NCI-H1105 (cell line): ENCODE measurements around the gene OR2L8.
"Not testable (repeated sequence)": the region's sequence is repeated elsewhere in the genome, so short reads cannot be mapped to it uniquely, and the experiment has no call there.

ENCODE experiments used
- DNase-seq: peaks from one replicate; lab custom pipeline; 2025; lab: John Stamatoyannopoulos, UW

The OR2L8 gene, protein sequence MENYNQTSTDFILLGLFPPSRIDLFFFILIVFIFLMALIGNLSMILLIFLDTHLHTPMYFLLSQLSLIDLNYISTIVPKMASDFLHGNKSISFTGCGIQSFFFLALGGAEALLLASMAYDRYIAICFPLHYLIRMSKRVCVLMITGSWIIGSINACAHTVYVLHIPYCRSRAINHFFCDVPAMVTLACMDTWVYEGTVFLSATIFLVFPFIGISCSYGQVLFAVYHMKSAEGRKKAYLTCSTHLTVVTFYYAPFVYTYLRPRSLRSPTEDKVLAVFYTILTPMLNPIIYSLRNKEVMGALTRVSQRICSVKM

DNA sequence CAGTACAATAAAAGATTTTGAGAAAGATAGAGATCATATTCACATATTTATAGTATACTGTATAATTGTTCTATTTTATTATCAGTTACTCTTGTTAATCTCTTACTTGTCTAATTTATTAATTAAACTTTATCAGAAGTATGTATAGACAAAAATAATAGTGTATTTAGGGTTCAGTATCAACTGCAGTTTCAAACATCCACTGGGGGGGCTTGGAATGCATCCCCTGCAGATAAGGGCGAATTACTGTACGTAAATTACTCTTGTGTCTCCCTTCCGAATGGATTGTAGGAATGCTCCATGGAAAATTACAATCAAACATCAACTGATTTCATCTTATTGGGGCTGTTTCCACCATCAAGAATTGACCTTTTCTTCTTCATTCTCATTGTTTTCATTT is at the start of gene OR2L8:
Gene OR2L8, plus strand, starts transcription at position 301 of the 400 bp plus-strand sequence. Its CDS starts 0 bp downstream, at position 301.
- no peak for DNase-seq

DNA sequence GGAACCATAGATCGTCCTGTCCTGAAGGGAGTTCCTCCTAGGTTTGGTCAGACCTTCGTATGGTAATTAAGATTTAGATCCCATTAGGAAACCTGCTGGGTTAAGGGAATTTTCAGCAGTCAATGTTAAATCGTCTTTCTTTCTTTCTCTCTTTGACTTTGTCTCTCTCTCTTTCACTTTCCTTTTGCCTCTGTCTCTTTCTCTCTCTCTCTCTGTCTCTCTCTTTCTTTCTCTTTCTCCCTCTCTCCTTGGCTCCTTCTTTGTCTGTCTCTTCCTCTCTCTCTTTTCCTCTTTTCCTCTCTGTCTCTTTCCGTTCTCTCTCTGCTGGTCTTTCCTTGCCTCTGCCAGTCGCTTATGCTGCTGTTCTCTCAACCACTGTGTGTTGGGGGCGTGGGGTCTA is 44.5 kb upstream of the OR2L8 start:
- no peak for DNase-seq

DNA sequence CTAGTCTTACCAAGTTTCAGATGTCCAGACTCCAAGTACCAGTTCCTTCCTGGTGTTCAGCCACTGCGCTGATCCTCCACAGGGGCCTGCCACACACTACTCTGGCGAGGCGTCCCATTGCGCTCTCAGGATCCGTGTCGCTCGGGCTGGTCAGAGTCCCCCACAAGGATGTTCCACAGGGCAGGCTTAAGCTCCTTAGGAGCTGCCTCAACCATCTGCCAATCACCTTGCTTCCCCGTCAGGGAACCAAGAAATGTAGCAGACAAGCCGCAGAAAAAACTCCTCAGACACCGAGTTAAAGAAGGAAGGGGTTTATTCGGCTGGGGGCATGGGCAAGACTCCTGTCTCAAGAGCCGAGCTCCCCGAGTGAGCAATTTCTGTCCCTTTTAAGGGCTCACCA is 43.5 kb upstream of the OR2L8 start:
- no peak for DNase-seq

DNA sequence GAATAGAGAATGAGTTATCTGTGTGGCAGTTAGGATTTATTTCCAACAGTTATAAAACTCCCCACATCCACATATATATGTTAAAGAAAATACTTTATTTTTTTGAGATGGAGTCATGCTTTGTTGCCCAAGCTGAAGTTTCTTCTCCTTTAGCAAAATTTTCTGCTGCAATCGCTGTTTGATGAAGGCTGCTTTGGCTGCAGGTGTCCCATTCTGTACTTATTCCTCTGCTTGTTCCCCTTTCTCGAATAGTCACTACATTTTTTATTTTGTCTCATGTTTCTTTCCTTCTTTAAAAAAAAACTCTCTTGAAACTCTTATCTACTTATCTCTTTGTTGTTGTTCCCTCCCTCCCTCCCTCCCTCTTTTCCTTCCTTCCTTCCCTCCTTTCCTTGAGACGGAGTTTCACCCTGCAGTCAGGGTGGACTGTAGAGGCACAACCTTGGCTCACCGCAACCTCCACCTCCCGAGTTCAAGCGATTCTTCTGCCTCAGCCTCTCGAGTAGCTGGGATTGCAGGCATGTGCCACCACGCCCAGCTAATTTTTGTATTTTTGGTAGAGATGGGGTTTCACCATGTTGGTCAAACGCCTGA is 42.7 kb upstream of the OR2L8 start:
- no peak for DNase-seq

DNA sequence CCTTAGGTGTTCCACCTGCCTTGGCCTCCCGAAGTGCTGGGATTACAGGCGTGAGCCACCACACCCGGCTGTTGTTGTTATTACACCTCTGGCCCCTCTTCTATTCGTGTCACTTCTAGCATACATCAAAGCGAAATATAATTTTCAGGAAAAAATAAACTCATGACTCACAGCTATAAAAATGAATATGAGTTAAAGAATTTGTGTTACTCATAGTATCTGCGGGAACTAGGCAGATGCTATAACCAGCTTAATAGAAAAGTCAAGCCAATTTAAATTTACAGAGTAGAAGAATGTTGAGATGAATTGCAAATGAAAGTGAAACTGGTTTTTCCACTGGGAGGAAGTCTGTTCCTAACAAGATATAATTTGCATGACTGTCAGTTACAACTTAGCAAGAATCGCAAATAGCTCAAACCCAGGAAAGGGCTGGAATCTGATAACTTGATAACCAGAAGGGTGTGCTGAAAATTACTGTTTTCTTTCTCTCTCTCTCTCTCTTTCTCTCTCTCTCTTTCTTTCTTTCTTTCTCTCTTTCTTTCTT is 42.1 kb upstream of the OR2L8 start:
- no peak for DNase-seq

DNA sequence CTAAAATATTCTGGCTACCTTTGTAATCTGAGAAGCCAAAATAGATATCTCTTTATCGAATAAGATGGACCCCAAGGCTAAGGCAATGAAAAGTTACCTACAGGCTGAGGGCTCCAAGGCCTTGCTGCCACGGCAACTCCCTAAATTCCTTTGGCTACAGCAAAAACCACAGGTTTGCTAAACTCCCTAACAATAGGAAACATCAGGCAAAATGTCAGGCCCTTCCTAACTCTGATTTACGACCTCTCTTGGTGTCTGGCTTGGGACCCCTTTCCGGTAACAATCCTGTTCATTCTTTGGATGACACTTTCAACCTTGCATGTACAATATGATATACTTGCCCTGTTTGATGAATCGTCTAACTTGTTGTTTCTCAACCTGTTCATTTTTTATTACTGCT is 39.9 kb upstream of the OR2L8 start:
- no peak for DNase-seq

DNA sequence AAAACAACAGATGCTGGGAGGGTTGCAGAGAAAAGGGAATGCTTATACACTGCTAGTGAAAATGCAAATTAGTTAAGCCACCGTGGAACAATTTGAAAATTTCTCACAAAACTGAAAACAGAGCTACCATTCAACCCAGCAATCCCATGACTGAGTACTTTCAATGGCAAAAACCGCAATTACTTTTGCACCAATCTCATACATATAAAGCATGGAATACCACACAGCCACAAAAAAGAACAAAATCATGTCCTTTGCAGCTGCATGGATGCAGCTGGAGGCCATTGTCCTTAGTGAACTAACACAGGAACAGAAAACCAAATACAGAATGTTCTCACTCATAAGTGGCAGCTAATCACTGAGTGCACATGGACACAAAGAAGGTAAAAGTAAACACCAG is 34.9 kb upstream of the OR2L8 start:
- no peak for DNase-seq

DNA sequence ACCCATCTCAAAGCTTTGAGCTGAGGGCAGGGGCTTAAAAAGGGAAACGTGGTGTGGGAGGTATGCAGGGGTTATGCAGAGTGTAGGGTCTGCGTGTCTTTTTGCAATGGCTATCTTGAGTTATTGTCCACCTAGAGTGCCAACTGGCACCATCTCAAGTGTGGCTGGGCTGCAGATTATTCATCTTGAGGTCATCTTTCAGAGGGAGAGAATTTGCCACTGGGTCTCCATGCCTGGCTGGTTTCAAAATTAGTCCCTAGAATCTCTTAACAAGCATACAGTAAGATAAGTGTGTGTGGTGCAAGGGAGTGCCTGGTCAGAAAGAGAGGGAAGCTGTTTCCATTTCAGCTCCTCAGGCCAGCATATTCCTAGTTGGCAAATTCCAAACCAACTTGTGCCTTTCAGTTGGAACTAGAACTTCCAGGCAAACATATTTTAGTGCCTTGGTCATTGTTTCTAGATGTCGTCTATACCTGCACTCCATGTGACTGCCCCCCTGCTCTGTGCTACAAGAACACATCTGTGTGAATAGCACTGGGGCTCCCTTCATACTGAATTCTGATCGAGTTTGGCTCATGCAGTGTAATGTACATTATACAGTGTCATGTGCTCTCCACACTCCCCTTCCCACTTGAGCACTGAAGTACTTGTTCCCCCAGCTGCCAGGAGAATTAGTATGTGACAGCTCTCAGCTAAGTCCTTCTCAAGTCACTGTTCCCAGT is 33.6 kb upstream of the OR2L8 start:
- no peak for DNase-seq

DNA sequence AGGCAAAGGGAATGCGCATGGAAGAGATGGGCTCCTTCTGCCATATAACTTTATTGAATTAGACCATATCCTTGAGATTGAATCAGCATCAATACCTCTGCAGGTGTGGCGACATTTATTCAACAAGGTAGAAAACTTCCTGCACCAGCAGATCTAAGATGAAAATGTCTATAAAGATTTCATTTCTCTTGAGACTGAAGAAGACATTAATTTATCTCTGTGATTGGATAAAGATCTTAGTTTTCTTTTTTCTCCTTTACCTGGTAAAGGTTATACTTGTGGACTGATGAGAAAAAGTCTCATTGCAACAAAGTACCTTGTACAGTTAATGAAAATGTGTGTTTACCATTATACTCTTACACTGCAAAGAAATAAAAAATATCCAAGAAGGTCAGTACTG is 28.7 kb upstream of the OR2L8 start, which contains the start of gene OR2T8:
Gene OR2T8, plus strand, starts transcription at position 301 of the 400 bp plus-strand sequence. CDS start 766 bp downstream, outside the sequence.
- DNase-seq: no peak

DNA sequence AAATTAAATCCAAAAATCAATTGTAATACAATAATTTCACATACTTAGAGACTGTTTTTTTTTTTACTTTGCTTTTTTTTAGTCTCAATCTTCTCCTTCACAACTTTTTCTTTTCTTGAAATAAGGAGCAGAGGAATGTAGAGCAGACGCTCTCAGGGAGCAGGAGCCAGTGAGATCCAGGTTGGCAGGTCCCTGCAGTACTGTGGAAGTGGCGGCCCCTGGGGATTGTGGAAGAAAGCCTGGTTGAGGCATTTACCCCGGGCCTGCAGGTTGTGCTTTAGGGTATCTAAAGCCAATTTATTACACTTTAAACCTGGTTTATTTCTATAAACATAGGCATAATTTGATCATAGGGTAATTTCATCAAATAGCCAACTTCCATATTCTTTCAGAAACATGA is 24.7 kb upstream of the OR2L8 start:
- no peak for DNase-seq

DNA sequence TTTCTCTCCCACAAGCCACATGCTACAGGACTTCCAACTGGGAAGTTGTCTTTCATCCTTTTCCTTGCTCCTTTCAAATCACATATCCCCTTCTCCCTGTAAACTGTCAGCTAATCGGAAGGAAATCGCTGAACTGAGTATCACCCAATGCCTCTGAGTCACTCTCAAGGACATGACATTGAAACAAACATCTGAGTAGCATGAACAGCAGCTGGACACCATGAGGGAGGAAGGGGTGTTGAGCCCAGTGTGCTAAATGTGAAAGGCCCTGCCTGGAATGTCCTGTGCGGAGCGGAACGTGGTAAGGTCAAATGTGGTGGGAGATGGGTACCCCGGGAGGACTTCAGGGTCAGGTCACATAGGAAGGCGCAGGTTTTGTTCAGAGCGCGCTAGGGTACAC is 23.8 kb upstream of the OR2L8 start, which contains the start of gene OR2AJ1:
Gene OR2AJ1, plus strand, starts transcription at position 22 of the 400 bp plus-strand sequence. CDS start 8,880 bp downstream, outside the sequence.
- no peak for DNase-seq

DNA sequence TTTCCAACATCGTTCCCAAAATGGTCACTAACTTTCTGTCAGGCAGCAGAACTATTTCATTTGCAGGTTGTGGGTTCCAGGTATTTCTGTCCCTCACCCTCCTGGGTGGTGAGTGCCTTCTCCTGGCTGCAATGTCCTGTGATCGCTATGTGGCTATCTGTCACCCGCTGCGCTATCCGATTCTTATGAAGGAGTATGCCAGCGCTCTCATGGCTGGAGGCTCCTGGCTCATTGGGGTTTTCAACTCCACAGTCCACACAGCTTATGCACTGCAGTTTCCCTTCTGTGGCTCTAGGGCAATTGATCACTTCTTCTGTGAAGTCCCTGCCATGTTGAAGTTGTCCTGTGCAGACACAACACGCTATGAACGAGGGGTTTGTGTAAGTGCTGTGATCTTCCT is 14.7 kb upstream of the OR2L8 start:
- DNase-seq: no peak

DNA sequence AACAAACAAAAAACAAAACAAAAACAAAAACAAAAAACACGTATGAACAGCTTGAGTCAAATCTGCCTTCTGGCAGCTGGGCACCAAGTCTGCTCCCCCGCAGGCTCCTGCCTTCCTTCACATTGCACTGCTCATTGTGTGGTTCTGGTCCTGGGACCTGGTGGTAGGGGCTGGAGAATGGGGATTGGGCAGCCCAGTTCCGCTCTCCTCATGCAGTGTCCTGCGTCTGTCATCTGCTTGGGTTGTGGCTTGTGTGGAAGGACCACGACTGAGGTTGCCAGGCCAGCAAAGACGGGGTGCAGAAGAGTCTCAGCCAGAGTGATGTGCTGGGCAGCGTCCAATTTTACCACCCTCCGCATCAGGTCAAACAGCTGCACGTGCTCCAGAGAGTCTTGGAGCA is 12.9 kb upstream of the OR2L8 start:
- no peak for DNase-seq

DNA sequence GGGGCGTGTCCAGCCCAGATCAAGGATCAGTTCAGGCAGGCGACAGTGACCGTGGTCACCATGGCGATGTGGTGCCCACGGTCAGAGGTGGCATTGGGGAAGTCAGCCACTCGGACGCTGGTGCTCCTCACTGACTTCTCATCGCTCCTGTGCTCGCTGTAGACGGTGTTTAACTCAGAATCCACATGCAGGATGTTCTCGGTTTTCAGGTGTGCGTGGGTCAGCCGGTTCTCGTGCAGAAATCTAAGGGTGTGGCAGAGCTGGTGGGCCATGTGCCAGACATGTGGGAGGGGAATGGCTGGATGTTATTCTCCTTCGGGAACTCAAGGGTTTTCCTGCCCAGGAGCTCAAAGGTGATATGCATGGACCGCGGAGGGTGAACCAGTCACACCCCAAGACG is 12.2 kb upstream of the OR2L8 start:
- DNase-seq: no peak

DNA sequence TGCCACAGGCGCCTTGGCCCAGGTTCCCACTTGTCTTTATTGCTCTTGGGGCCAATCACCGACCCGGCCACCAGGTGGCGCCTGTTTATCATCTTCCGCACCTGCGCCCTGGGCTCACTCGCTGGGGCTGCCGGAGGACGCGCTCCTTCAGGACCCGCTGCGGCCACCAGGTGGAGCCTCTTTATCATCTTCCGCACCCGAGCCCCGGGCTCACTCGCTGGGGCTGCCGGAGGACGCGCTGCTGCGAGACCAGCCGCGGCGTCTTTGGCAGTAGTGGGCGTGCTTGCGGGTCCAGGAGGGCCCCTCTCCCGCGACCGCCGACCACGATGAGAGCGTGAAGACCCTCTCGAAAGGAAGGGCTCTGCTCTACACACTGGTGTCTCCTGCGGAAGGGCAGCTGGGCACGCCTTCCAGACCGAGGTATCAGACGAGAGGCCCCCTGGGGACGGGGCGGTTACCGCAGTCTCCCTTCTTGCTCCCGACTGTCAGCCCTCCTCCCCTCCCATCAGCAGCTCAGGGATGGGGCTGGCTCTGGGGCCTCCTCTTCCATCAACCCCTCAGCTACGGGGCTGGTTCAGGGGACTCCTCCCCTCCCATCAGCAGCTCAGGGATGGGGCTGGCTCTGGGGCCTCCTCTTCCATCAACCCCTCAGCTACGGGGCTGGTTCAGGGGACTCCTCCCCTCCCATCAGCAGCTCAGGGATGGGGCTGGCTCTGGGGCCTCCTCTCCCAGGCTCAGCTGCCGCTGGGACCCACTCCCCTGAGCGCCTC is 11.5 kb upstream of the OR2L8 start:
- DNase-seq: not testable (repeated sequence)

DNA sequence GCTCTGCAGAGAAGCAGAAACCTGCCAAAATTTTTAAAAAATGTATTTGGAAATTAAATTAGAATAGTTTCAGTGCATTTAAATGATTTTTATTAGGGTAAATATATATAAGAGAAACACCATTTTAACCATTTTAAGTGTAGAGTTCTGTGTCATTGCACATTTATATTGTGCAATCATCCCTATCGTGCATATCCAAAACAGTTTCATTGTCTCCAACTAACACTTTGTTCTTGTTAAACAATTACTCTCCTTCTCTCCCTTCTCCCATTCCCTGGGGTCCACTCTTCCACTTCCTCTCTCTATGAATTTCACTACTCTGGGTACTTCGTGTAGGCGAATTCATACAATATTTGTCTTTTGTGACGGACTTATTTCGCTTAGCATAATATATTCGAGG is 6.0 kb upstream of the OR2L8 start:
- DNase-seq: no peak

DNA sequence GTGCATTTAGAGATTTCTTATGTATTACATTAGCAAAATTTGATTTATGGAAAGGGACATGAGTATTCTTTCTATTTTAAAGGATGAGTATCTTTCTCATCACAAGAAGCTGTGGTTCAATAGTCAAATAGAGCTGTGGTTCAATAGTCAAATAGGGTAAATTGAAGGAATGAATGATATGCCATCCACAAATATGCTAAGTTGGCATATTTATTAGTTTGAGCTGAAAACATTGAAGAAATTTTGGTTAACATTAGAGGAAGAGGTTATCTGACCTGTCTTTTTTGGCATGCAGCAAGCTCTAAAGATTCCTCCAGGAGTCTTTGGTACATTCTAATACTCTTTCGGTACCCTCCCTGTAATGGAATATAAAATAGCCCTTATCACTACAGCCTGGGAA is 4.8 kb downstream of the OR2L8 start:
- no peak for DNase-seq

DNA sequence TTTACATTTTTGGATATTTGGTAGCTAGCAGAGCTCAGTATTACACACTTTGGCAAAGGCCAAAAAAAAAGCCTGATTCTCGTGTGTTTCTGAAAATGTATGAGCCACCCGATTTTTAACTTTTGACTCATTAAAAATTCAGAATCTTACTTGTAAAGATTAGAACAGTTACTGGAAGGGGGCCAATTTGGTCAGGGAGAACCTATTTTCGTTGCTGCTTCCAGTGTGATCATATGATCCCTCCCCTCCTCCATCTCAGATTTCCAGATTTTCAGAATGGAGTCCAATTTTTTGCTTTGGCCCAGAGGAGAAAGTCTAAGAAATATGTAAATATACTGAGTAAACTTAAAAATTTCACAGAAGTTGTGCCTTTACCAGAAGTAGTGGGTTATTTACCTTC is 13.1 kb downstream of the OR2L8 start:
- DNase-seq: no peak

DNA sequence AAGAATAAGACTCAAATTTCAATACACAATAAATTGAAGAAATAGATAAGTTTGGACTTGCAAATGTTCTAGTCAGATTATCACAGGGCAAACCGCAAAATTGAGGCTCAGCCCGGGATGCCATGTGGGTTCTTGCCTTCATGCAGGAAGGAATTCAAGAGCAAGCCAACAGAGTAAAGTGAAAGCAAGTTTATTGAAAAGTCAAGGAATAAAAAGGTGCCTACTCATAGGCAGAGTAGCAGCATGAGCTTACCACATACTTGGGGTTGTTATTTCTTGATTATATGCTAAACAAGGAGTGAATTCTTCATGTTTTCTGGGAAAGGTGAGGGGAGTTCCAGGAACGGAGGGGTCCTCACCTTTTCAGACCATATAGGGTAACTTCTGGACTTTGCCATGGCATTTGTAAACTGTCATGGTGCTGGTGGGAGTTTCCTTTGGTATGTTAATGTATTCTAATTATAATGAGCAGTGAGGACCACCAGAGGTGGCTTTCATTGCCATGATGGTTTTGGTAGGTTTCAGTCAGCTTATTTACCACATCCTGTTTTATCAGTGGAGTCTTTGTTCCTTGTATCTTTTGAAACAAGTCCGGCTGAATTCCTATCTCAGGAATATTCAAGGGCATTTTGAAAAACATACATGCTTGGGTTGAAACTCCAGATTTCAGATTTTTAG is 14.4 kb downstream of the OR2L8 start:
- no peak for DNase-seq

DNA sequence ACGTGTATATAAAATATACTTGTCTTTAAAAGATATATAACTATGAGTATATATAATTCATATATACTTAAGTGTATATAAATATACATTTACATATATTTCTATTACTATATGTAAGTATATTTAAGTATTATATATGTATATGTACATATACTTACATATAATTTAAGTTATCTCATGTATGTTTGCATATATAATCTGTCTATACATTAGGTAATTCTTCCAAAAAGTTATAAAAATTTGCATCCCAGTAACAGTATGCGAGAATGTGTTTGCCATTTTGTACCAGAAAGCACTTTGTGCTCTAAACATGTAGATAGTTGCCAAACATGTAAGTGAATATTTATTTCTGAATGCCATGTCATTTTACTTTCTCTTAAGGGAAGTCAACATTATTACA is 16.3 kb downstream of the OR2L8 start, which contains the start of gene OR2AK2:
Gene OR2AK2, plus strand, starts transcription at position 301 of the 400 bp plus-strand sequence. CDS start 144 bp downstream, outside the sequence.
- DNase-seq: no peak

DNA sequence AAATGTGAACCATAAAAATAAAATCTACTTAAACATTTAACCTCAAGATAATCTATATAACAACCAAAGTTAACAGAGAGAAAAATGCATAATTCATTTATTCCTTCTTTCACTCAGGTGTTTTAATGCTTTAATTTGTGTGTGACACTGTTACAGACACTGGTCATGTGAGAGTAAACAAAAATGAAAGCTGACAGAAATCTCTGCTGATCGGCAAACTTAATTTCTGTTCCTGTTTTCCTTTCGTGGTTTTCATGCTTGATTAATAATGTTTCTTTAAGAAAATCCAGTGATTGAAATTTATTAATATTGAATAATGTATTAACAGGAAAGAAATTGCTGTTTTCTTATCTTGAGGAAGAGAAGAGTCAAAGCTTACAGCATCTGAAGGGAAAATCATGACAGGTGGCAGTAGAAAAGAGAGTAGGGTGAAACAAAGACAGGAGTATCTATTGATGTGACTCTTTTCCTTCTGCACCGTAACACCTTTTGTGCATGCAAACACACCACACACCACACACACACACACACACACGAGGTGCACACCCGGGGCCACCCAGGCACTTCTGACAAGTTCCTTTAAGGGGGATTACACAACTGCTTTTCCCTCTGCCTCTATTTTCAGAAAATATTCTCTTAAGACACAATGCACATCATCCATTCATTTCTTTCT is 18.0 kb downstream of the OR2L8 start:
- no peak for DNase-seq
